Fibroblast of lung (primary cell): ENCODE measurements around the gene CFAP92. TPM values are rescaled to one million over a fixed set of nuclear protein-coding genes. Genes with fewer than 3 reads are reported as not detected.
A peak's percentile ranks its signal among the peaks of the same experiment; 100 is the strongest.

Experiments used
- DNase-seq, 2 donors: peaks; one replicate each; pipeline versions ENCODE4 v3.0.0 to v3.0.0-alpha.2; 2010; ENCODE audit warnings: low read depth in 2 of 2
- H2AFZ ChIP-seq: 2 replicates; pipeline ENCODE4 v1.5.1; 2012; ENCODE audit warnings: low read length, control low read depth, inconsistent platforms
- H3K27ac ChIP-seq: 2 replicates; pipeline ENCODE4 v1.5.1; 2011; ENCODE audit warnings: low read length, control low read depth; ENCODE audit not compliant: insufficient read depth
- H3K27me3 ChIP-seq: 2 replicates; pipeline ENCODE4 v1.5.1; 2011; ENCODE audit warnings: mild to moderate bottlenecking, low read length; ENCODE audit not compliant: control insufficient read depth, insufficient read depth
- H3K36me3 ChIP-seq: 2 replicates; pipeline ENCODE4 v1.5.1; 2011; ENCODE audit warnings: low read length; ENCODE audit not compliant: control insufficient read depth, insufficient read depth
- H3K4me1 ChIP-seq: 2 replicates; pipeline ENCODE4 v1.5.1; 2011; ENCODE audit warnings: low read length; ENCODE audit not compliant: control insufficient read depth, insufficient read depth; ENCODE audit errors: extremely low read depth
- H3K4me2 ChIP-seq: 2 replicates; pipeline ENCODE4 v1.5.1; 2011; ENCODE audit warnings: low read length, control low read depth; ENCODE audit not compliant: insufficient read depth; ENCODE audit errors: extremely low read depth
- H3K4me3 ChIP-seq, 4 experiments: fragments of 200-600 bp in 1 of 4; sonication (generic) in 1 of 4; replicated peaks in 1 of 4; 2 replicates each; pipeline ENCODE4 v1.5.1; 2011 to 2016; ENCODE audit warnings: low read length in 4 of 4, low read depth in 3 of 4, mild to moderate bottlenecking in 3 of 4, control low read depth in 2 of 4, inconsistent platforms in 1 of 4, mixed read lengths in 1 of 4; ENCODE audit not compliant: insufficient read depth in 1 of 4; ENCODE audit errors: control extremely low read depth in 1 of 4
- H3K79me2 ChIP-seq: 2 replicates; pipeline ENCODE4 v1.5.1; 2012; ENCODE audit warnings: mild to moderate bottlenecking, low read length, inconsistent platforms; ENCODE audit not compliant: control insufficient read depth, insufficient read depth
- H3K9ac ChIP-seq: 2 replicates; pipeline ENCODE4 v1.5.1; 2011; ENCODE audit warnings: mild to moderate bottlenecking, low read length, control low read depth; ENCODE audit not compliant: insufficient read depth
- H3K9me3 ChIP-seq: 2 replicates; pipeline ENCODE4 v1.5.1; 2012; ENCODE audit warnings: low read depth, low read length; ENCODE audit not compliant: control insufficient read depth, insufficient read depth
- H4K20me1 ChIP-seq: 2 replicates; pipeline ENCODE4 v1.5.1; 2011; ENCODE audit warnings: low read length; ENCODE audit not compliant: control insufficient read depth, insufficient read depth; ENCODE audit errors: extremely low read depth
- CTCF ChIP-seq, 2 donors: IDR thresholded peaks in 1 of 2; conservative IDR thresholded peaks in 1 of 2; 1 replicate in 1 of 2; 2 replicates in 1 of 2; pipeline ENCODE4 v1.5.1; 2011 to 2012; ENCODE audit warnings: low read length in 2 of 2, control low read depth in 1 of 2, inconsistent platforms in 1 of 2, low read depth in 1 of 2, mild to moderate bottlenecking in 1 of 2
- EZH2 ChIP-seq: IDR thresholded peaks from 2 replicates; pipeline ENCODE4 v1.5.1; 2012; ENCODE audit warnings: low read length, control low read depth, mild to moderate bottlenecking; ENCODE audit errors: missing control alignments
- polyA plus RNA-seq, 2 donors: library from polyadenylated mRNA; depleted of rRNA in 1 of 2; stranded (reverse) in 1 of 2; unstranded in 1 of 2; fragments of >200 nt; gene quantifications; 2 replicates each; pipeline ENCODE4 v1.2.1, GENCODE V29; 2011 to 2012; ENCODE audit warnings: missing spikeins in 1 of 2
- total RNA-seq: library from RNA; depleted of rRNA; stranded (reverse); fragments of >200 nt; gene quantifications from 2 replicates; pipeline ENCODE4 v1.2.1, GENCODE V29; 2014

The CFAP92 gene
- total and polyA plus RNA-seq, 2 donors (not counting 1 experiment from before 2014, with no cell fraction given), result 0.07 TPM; not detected in 1

DNA sequence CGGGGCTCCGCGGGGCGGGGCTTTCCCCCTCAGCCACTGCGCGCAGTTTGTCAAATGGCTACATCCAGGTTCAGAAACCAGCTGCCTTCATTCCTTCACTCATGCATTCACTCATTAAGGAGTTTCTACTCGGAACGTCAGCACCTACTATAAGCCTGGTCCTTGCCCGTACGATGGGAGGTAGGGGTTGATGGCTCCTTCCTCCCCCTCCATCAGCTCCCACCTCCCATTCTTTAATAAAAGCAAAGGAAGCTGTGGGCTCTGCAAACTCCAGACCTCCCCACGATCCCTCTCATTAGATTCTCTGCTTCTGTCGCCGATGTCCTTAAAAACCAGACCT lies 267 bp upstream of the CFAP92 start:
- no peaks in the 10 kb centered on the region for H3K9me3 ChIP-seq
- no peaks in the 10 kb centered on the region for H3K36me3 ChIP-seq
- no peak for TF ChIP-seq EZH2
- no peak for TF ChIP-seq CTCF (conservative IDR thresholded peaks at IDR 0.05 in 1 of 2, IDR thresholded peaks at IDR 0.05 in 1 of 2; ENCODE audit: low read depth in 1 of 2, low read length in 2 of 2)
- H3K27ac ChIP-seq, result no peak overlapping the region
- H3K4me1 ChIP-seq, result peaks cover 3% of the 10 kb centered on the region
- H3K79me2 ChIP-seq, result no peaks in the 10 kb centered on the region
- H2AFZ ChIP-seq, result peak overlapping the region; percentile 31
- peak overlapping the region; percentile 81 for H3K4me2 ChIP-seq
- peaks cover 25% of the 10 kb centered on the region for H3K27me3 ChIP-seq
- no peak for DNase-seq
- peak overlapping the region in 2 of 4 experiments; percentile 20 to 21 for H3K4me3 ChIP-seq
- H3K9ac ChIP-seq, result no peak overlapping the region
- H4K20me1 ChIP-seq, result no peaks in the 10 kb centered on the region

DNA sequence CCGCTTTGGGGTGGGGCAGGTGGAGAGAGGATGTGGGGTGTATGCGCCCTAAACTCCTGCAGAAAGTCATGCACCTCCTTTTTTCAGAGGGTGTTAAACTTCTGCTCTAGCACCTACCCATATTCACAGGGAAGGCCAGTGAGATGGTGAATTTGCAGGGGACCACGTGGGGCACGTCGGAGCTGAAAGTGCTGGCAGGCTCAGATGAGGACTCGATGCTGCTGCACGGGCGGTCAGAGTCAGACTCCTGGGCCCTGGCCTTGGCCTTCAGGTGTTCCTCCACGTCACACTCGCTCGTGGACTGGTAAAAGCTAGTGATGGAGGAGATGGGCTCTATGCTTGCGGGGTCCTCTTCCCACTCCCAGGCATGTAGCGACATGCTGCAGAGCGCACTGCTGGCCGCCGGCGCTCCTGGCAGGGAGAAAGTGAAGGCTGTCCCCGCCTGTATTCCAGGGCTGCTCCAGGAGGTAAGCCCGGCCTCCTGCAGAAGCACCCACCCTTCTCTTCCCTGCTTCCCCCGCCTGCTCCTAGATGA lies 883 bp downstream of the CFAP92 start:
- Histone ChIP-seq H3K79me2 (no peaks in the 10 kb centered on the region), H3K4me2 (no peak overlapping the region), H3K27me3 (peaks cover 20% of the 10 kb centered on the region), H2AFZ (no peak overlapping the region), H3K9ac (no peak overlapping the region), H3K4me1 (peaks cover 3% of the 10 kb centered on the region), H4K20me1 (no peaks in the 10 kb centered on the region), H3K9me3 (no peaks in the 10 kb centered on the region), H3K36me3 (no peaks in the 10 kb centered on the region), H3K27ac (no peak overlapping the region), H3K4me3 (no peak overlapping the region)
- no peak for DNase-seq
- TF ChIP-seq EZH2 (no peak), CTCF (conservative IDR thresholded peaks at IDR 0.05 in 1 of 2, IDR thresholded peaks at IDR 0.05 in 1 of 2; ENCODE audit: low read depth in 1 of 2, low read length in 2 of 2) (no peak)

GRCh38 chr3:128991355-128991895 lies 2.5 kb downstream of the CFAP92 start:
- Histone ChIP-seq H3K27me3 (peaks cover 10% of the 10 kb centered on the region), H3K36me3 (no peaks in the 10 kb centered on the region), H4K20me1 (no peaks in the 10 kb centered on the region), H3K27ac (no peak overlapping the region), H3K4me1 (peaks cover 3% of the 10 kb centered on the region), H2AFZ (peak overlapping the region; percentile 29), H3K9me3 (no peaks in the 10 kb centered on the region), H3K79me2 (no peaks in the 10 kb centered on the region), H3K9ac (no peak overlapping the region), H3K4me3 (no peak overlapping the region), H3K4me2 (no peak overlapping the region)
- no peak for DNase-seq
- TF ChIP-seq CTCF (conservative IDR thresholded peaks at IDR 0.05 in 1 of 2, IDR thresholded peaks at IDR 0.05 in 1 of 2; ENCODE audit: low read depth in 1 of 2, low read length in 2 of 2) (no peak), EZH2 (no peak)
